IMR-90 (cell line): ENCODE results near the gene THYN1. TPM values are rescaled to one million over a fixed set of nuclear protein-coding genes. Genes with fewer than 3 reads are reported as not detected.

Source experiments
- ATAC-seq: fragments of 200-7000 bp; cut with Tn5 transposase; 2 replicates; pipeline ENCODE4 v1.9.1; 2020; ENCODE audit warnings: low read depth, mild to moderate bottlenecking, moderate library complexity
- BruUV-seq: library from RNA; stranded (reverse); fragments of 400-500 nt; replicated peaks from 2 replicates; lab custom pipeline; 2021; lab: Mats Ljungman, UMichigan
- CTCF ChIA-PET: fragments of 300-600 bp; formaldehyde crosslinking; extraction: SDS; loops from one replicate; lab custom pipeline; 2021; ENCODE audit warnings: antibody characterized with exemption; lab: Yijun Ruan, JAX
- POLR2A ChIA-PET: fragments of 300-600 bp; sonication (Branson Sonifier 250); formaldehyde crosslinking; loops from one replicate; lab custom pipeline; 2022; ENCODE audit warnings: antibody characterized with exemption; ENCODE audit not compliant: unreplicated experiment; lab: Charles Lee
- DNase-seq: peaks from one replicate; pipeline ENCODE4 v3.0.0; 2013
- H2AFZ ChIP-seq: replicated peaks from 2 replicates; pipeline ENCODE3; 2013; ENCODE audit warnings: low read length, mild to moderate bottlenecking; ENCODE audit not compliant: poor library complexity
- H2AK5ac ChIP-seq: 2 replicates; pipeline ENCODE4 v1.6.1; 2013; ENCODE audit warnings: low read depth, low read length, inconsistent platforms
- H2AK9ac ChIP-seq: replicated peaks from 2 replicates; pipeline ENCODE3; 2013; ENCODE audit warnings: mild to moderate bottlenecking, low read depth, low read length, moderate library complexity; ENCODE audit not compliant: poor library complexity
- H2BK120ac ChIP-seq: 2 replicates; pipeline ENCODE4 v1.6.1; 2013; ENCODE audit warnings: low read depth, low read length, inconsistent platforms
- H2BK15ac ChIP-seq: 3 replicates; pipeline ENCODE4 v1.6.1; 2013; ENCODE audit warnings: low read depth, low read length, inconsistent platforms
- H2BK20ac ChIP-seq: 2 replicates; pipeline ENCODE4 v1.6.1; 2013; ENCODE audit warnings: low read depth, mild to moderate bottlenecking, inconsistent platforms, low read length, moderate library complexity
- H2BK5ac ChIP-seq: 2 replicates; pipeline ENCODE4 v1.6.1; 2013; ENCODE audit warnings: mild to moderate bottlenecking, low read depth, low read length, inconsistent platforms; ENCODE audit not compliant: poor library complexity, severe bottlenecking
- H3K14ac ChIP-seq: replicated peaks from 2 replicates; pipeline ENCODE4 v1.6.1; 2013; ENCODE audit warnings: low read depth, low read length, inconsistent platforms
- H3K18ac ChIP-seq: 2 replicates; pipeline ENCODE4 v1.6.1; 2013; ENCODE audit warnings: low read depth, low read length, control low read depth
- H3K23ac ChIP-seq: 2 replicates; pipeline ENCODE4 v1.6.1; 2013; ENCODE audit warnings: low read depth, low read length, inconsistent platforms
- H3K27ac ChIP-seq: 2 replicates; pipeline ENCODE4 v1.5.1; 2013; ENCODE audit warnings: mild to moderate bottlenecking, control low read depth, low read length; ENCODE audit not compliant: insufficient read depth
- H3K27me3 ChIP-seq: 2 replicates; pipeline ENCODE4 v1.6.1; 2013; ENCODE audit warnings: low read length; ENCODE audit not compliant: control insufficient read depth, insufficient read depth
- H3K36me3 ChIP-seq: 2 replicates; pipeline ENCODE4 v1.6.1; 2013; ENCODE audit warnings: low read length, mixed read lengths; ENCODE audit not compliant: control insufficient read depth, insufficient read depth
- H3K4ac ChIP-seq: 2 replicates; pipeline ENCODE4 v1.6.1; 2013; ENCODE audit warnings: low read depth, low read length, inconsistent platforms
- H3K4me1 ChIP-seq: 2 replicates; pipeline ENCODE4 v1.6.1; 2013; ENCODE audit warnings: low read length, mixed read lengths; ENCODE audit not compliant: control insufficient read depth, insufficient read depth
- H3K4me2 ChIP-seq: 2 replicates; pipeline ENCODE4 v1.6.1; 2013; ENCODE audit warnings: low read depth, mild to moderate bottlenecking, control low read depth, low read length, moderate library complexity
- H3K4me3 ChIP-seq: 2 replicates; pipeline ENCODE4 v1.5.1; 2013; ENCODE audit warnings: low read depth, mild to moderate bottlenecking, control low read depth, low read length, moderate library complexity; ENCODE audit not compliant: insufficient read depth
- H3K56ac ChIP-seq: 2 replicates; pipeline ENCODE4 v1.6.1; 2013; ENCODE audit warnings: low read length, inconsistent platforms; ENCODE audit not compliant: insufficient read depth; ENCODE audit errors: extremely low read depth
- H3K79me1 ChIP-seq, 2 experiments: 2 replicates each; pipeline ENCODE4 v1.6.1; 2013; ENCODE audit warnings: low read length in 2 of 2, inconsistent platforms in 1 of 2, low read depth in 1 of 2
- H3K9ac ChIP-seq: 2 replicates; pipeline ENCODE4 v1.6.1; 2013; ENCODE audit warnings: low read depth, low read length, control low read depth
- H3K9me1 ChIP-seq: 2 replicates; pipeline ENCODE4 v1.6.1; 2013; ENCODE audit warnings: low read length, inconsistent platforms; ENCODE audit not compliant: insufficient read depth
- H3K9me3 ChIP-seq: 2 replicates; pipeline ENCODE4 v1.6.1; 2013; ENCODE audit warnings: low read length; ENCODE audit not compliant: control insufficient read depth, insufficient read depth
- H4K20me1 ChIP-seq: 2 replicates; pipeline ENCODE4 v1.6.1; 2013; ENCODE audit warnings: low read length, inconsistent platforms; ENCODE audit not compliant: insufficient read depth
- H4K5ac ChIP-seq: 2 replicates; pipeline ENCODE4 v1.6.1; 2013; ENCODE audit warnings: mild to moderate bottlenecking, low read depth, low read length, control low read depth
- H4K8ac ChIP-seq, 2 experiments: 2 replicates each; pipeline ENCODE4 v1.6.1; 2013; ENCODE audit warnings: low read depth in 2 of 2, low read length in 2 of 2, control low read depth in 1 of 2, inconsistent platforms in 1 of 2
- H4K91ac ChIP-seq: 2 replicates; pipeline ENCODE4 v1.6.1; 2013; ENCODE audit warnings: low read depth, low read length, inconsistent platforms; ENCODE audit not compliant: insufficient read depth
- CHD1 ChIP-seq: IDR thresholded peaks from 2 replicates; pipeline ENCODE4 v1.6.1; 2012; ENCODE audit warnings: low read depth, low read length, improper control_type of control experiment
- NFE2L2 ChIP-seq: fragments of 150-350 bp; IDR thresholded peaks from 2 replicates; pipeline ENCODE4 v1.6.1; 2016; ENCODE audit warnings: low read depth, mild to moderate bottlenecking, low read length
- RAD21 ChIP-seq: IDR thresholded peaks from 2 replicates; pipeline ENCODE4 v1.6.1; 2012; ENCODE audit warnings: low read length, improper control_type of control experiment
- SMC3 ChIP-seq: fragments of 150-350 bp; IDR thresholded peaks from 2 replicates; pipeline ENCODE4 v1.6.1; 2016; ENCODE audit warnings: low read depth, mild to moderate bottlenecking, antibody characterized with exemption, low read length, moderate library complexity
- WGBS, 2 experiments: methylation state at CpG; one replicate each; pipeline versions ENCODE4 v1.1.5 to v1.1.7; 2013; ENCODE audit warnings: missing lambda C conversion rate in 2 of 2; ENCODE audit not compliant: insufficient read length in 1 of 2; ENCODE audit errors: extremely low coverage in 2 of 2; 5-methylcytosine and 5-hydroxymethylcytosine counted together
- dilution Hi-C: fragments of 300-500 bp; cut with HindIII; formaldehyde crosslinking; loops from one replicate; pipeline ENCODE4 v1.14.3; 2018; ENCODE audit warnings: low sequenced_read_pairs; ENCODE audit not compliant: unreplicated experiment
- in situ Hi-C: fragments of 300-500 bp; cut with MboI; formaldehyde crosslinking; loops from 3 replicates; pipeline ENCODE4 v1.14.3; 2019; ENCODE audit warnings: low sequenced_read_pairs, inconsistent platforms, mixed read lengths
- intact Hi-C: fragments of 100-400 bp; cut with micrococcal nuclease; formaldehyde crosslinking; loops from 2 replicates; pipeline ENCODE4 v1.10.0; 2022
- polyA plus RNA-seq, 3 experiments: library from polyadenylated mRNA; depleted of rRNA; stranded (reverse); fragments of >200 nt; gene quantifications; 2 replicates each; pipeline ENCODE4 v1.2.3, GENCODE V29; 2012; ENCODE audit warnings: low replicate concordance in 1 of 3
- total RNA-seq: library from RNA; depleted of rRNA; stranded (reverse); fragments of >200 nt; gene quantifications from 2 replicates; pipeline ENCODE4 v1.2.3, GENCODE V29; 2012

THYN1 gene
- total and polyA plus RNA-seq, 2 of the 4 experiments (the other 2 are of a cell fraction), result 43.1 to 72.1 TPM

DNA sequence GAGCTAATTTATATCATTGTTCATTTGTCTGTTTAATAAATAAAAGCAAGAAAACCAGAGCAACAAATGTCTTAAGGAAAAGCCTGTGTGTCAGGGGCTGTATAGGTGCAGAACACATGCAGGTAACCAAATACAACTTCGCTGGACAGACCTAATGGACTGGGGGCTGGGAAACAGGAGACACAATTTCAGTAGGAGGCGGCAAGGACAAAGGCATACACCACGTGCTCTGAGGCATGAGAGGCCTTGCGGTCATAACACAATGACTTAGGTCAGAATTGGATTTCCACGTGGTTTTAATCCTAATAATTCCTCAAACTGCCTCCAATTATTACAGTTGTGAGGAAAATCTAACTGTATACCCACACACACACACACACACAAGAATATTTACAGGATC, 14.3 kb upstream of the THYN1 start:
- Histone ChIP-seq H3K27ac (no peak overlapping the region), H3K4me2 (no peak overlapping the region), H2AK5ac (no peak overlapping the region), H4K91ac (no peak overlapping the region), H3K56ac (no peak overlapping the region), H4K8ac (no peak overlapping the region), H2BK15ac (no peak overlapping the region), H3K14ac (no peak overlapping the region), H4K20me1 (no peaks in the 10 kb centered on the region; the same call in 1 of the 2 replicates), H3K27me3 (peaks cover 15% of the 10 kb centered on the region; the same call in 1 of the 2 replicates), H3K4me3 (no peak overlapping the region), H3K4ac (no peak overlapping the region), H3K23ac (no peak overlapping the region), H3K9me3 (no peaks in the 10 kb centered on the region), H4K5ac (no peak overlapping the region), H3K4me1 (peaks cover 4% of the 10 kb centered on the region), H2BK20ac (no peak overlapping the region), H2AFZ (no peak overlapping the region), H3K9ac (no peak overlapping the region), H3K9me1 (no peaks in the 10 kb centered on the region), H3K79me1 (no peaks in the 10 kb centered on the region), H3K36me3 (peaks cover 12% of the 10 kb centered on the region), H3K18ac (no peak overlapping the region), H2BK5ac (no peak overlapping the region), H2BK120ac (no peak overlapping the region), H2AK9ac (no peak overlapping the region)
- BruUV-seq, result no TSS peak
- POLR2A ChIA-PET, result no interaction called here
- TF ChIP-seq SMC3, result no peak
- no peak for TF ChIP-seq RAD21
- TF ChIP-seq CHD1, result no peak
- TF ChIP-seq NFE2L2, result no peak
- WGBS, 2 experiments, result no CpG with 5 or more reads among the region's 5 CpGs
- in situ Hi-C loops (no loop called here), intact Hi-C loops (no loop called here), dilution Hi-C loops (no loop called here)
- no peak for DNase-seq
- ATAC-seq, result no peak
- CTCF ChIA-PET, result no interaction called here
